ENCODE data around the gene TTC7B. TPM values are rescaled to one million over a fixed set of nuclear protein-coding genes. Genes with fewer than 3 reads are reported as not detected.

The TTC7B gene
- total RNA-seq, 1 experiment from 2014 or later = 70.6 TPM

GRCh38 chr14:90758028-90758889 lies 58.0 kb downstream of the TTC7B start:
- Histone ChIP-seq H3K4me2 (ENCODE audit: low read length) (peak overlapping the region; percentile 89), H3K9ac (ENCODE audit: low read length) (peak overlapping the region; percentile 64), H3K27me3 (ENCODE audit: insufficient read depth, low read length) (no peaks in the 10 kb centered on the region), H3K4me1 (ENCODE audit: control insufficient read depth in 1 of 2, insufficient read depth in 2 of 2, low read length in 2 of 2) (peaks cover 10 to 15% of the 10 kb centered on the region in 2 experiments; a peak in 3 of 4 replicates), H3K4me3 (replicated peaks in 1 of 2; ENCODE audit: low read depth in 1 of 2, low read length in 2 of 2) (peak overlapping the region; percentile 43 to 54), H3K79me2 (ENCODE audit: insufficient read depth, low read length) (no peaks in the 10 kb centered on the region), H3K9me3 (ENCODE audit: control insufficient read depth in 1 of 2, insufficient read depth in 1 of 2, low read depth in 1 of 2, low read length in 2 of 2) (peaks cover 7 to 9% of the 10 kb centered on the region in 2 experiments; a peak in 2 of 4 replicates), H3K27ac (ENCODE audit: low read depth, low read length) (peak overlapping the region; percentile 48), H2AFZ (ENCODE audit: low read depth, low read length, poor library complexity, severe bottlenecking) (peak overlapping the region; percentile 59), H3K36me3 (ENCODE audit: control insufficient read depth in 1 of 2, insufficient read depth in 2 of 2, low read length in 2 of 2) (no peaks in the 10 kb centered on the region), H3K9me2 (ENCODE audit: insufficient read depth) (no peaks in the 10 kb centered on the region), H4K20me1 (ENCODE audit: insufficient read depth) (no peaks in the 10 kb centered on the region)
- ChIA-PET POLR2A (interaction anchor here (0.6 kb wide), 1 partner anchor 9 kb away, joined by 3 read pairs; no protein-coding TSS in a partner anchor), RAD21 (ENCODE audit: low non-redundant PET in 1 of 2, low total read pairs in 2 of 2, uncharacterized antibody in 2 of 2, unreplicated experiment in 2 of 2) (interaction anchor here in 1 of 2 experiments (0.6 to 0.7 kb wide), 3 partner anchors 28 to 389 kb away, joined by 3 to 5 read pairs (median 3); no protein-coding TSS in a partner anchor), CTCF (interaction anchor here (0.7 to 3.9 kb wide), 22 partner anchors 10 to 819 kb away, joined by 3 to 32 read pairs (median 4); partner anchors contain the start of genes EFCAB11 and RPS6KA5)
- intact Hi-C loops (cut with micrococcal nuclease) = loop anchor here (5.0 to 10.0 kb wide), 2 partner anchors 426 to 453 kb away; partner anchors contain the start of gene NRDE2
- peak; percentile 79 for DNase-seq (ENCODE audit: low read depth, low spot score)
- ATAC-seq = peak; percentile 94
- no TSS peak for BruUV-seq (replicated peaks)
- TF ChIP-seq YY1 (IDR thresholded peaks at IDR 0.05; ENCODE audit: extremely low read depth, insufficient replicate concordance, low read depth, low read length) (no peak), ATF3 (IDR thresholded peaks at IDR 0.05) (no peak), POLR2AphosphoS5 (IDR thresholded peaks at IDR 0.05; ENCODE audit: low read depth, low read length) (peak; percentile 43), CTCF (IDR thresholded peaks at IDR 0.05 in 2 of 3, conservative IDR thresholded peaks at IDR 0.05 in 1 of 3; ENCODE audit: borderline replicate concordance in 1 of 3, insufficient read depth in 1 of 3, low read depth in 2 of 3, low read length in 2 of 3) (peak; percentile 60 to 90 (median 71)), SRF (IDR thresholded peaks at IDR 0.05; ENCODE audit: low read depth) (no peak), REST (IDR thresholded peaks at IDR 0.05; ENCODE audit: low read depth) (no peak), EZH2 (IDR thresholded peaks at IDR 0.05) (no peak), CEBPB (IDR thresholded peaks at IDR 0.05; ENCODE audit: low read depth) (no peak), CBX3 (IDR thresholded peaks at IDR 0.05; ENCODE audit: low read depth) (no peak), ELF1 (IDR thresholded peaks at IDR 0.05; ENCODE audit: borderline replicate concordance, low read depth) (no peak), SIN3A (IDR thresholded peaks at IDR 0.05; ENCODE audit: low read depth) (no peak), POLR2A (IDR thresholded peaks at IDR 0.05; ENCODE audit: borderline replicate concordance, extremely low read depth, insufficient read depth, insufficient read length) (peak; percentile 24), MAX (IDR thresholded peaks at IDR 0.05) (no peak), TCF7L2 (IDR thresholded peaks at IDR 0.05; ENCODE audit: borderline replicate concordance, extremely low read depth, insufficient read depth, insufficient read length) (no peak), EGR1 (IDR thresholded peaks at IDR 0.05; ENCODE audit: low read depth) (no peak), JUND (IDR thresholded peaks at IDR 0.05) (no peak), ZFX (IDR thresholded peaks at IDR 0.05) (no peak), ZBTB33 (IDR thresholded peaks at IDR 0.05; ENCODE audit: extremely low read depth, insufficient replicate concordance, low read length) (no peak)
